ENCODE results near the gene DLG2. TPM values are rescaled to one million over a fixed set of nuclear protein-coding genes. Genes with fewer than 3 reads are reported as not detected.

DLG2 gene
- total and polyA plus RNA-seq, 2 of the 8 experiments (the other 6 are each of a cell fraction or from before 2014, with no cell fraction given) = 1.7 to 14.3 TPM

GRCh38 chr11:84824624-84825023 lies 802.5 kb downstream of the DLG2 start:
- 81% methylated on average over 3 of the region's 3 CpGs; no CpG with 5 or more reads in 1 of the 2 experiments for WGBS, 2 experiments (ENCODE audit: extremely low coverage in 1 of 2, insufficient coverage in 1 of 2, insufficient read length in 1 of 2, insufficient replicate concordance in 2 of 2, low coverage in 1 of 2, low lambda C conversion rate in 2 of 2, missing lambda C conversion rate in 1 of 2)
- POLR2A ChIA-PET (ENCODE audit: partially characterized antibody) = interaction anchor here (1.1 kb wide), 1 partner anchor 11 kb away, joined by 3 read pairs; no protein-coding TSS in a partner anchor
- no peak overlapping the region for H4K5ac ChIP-seq (ENCODE audit: insufficient read length, low read depth, low read length)
- H3K4me2 ChIP-seq (ENCODE audit: insufficient read depth in 1 of 2, low read depth in 2 of 2, low read length in 2 of 2) = no peak overlapping the region
- no peak overlapping the region for H2BK5ac ChIP-seq (ENCODE audit: low read depth, low read length)
- no peak overlapping the region for H3K23ac ChIP-seq (ENCODE audit: insufficient read length)
- no peak overlapping the region for H3K14ac ChIP-seq (ENCODE audit: insufficient read length)
- H3K4me3 ChIP-seq (ENCODE audit: extremely low read depth in 1 of 4, insufficient read depth in 2 of 4, low read depth in 3 of 4, low read length in 4 of 4) = no peak overlapping the region
- H3K36me3 ChIP-seq (ENCODE audit: control insufficient read depth in 2 of 4, insufficient read depth in 4 of 4, low read length in 3 of 4) = no peaks in the 10 kb centered on the region
- TF ChIP-seq TBP (IDR thresholded peaks at IDR 0.05; ENCODE audit: low read depth, low read length) = no peak
- TF ChIP-seq CEBPB (IDR thresholded peaks at IDR 0.05; ENCODE audit: low read depth, low read length) = 0 out of 2 replicates have a peak, but pooled peaks have one; percentile 29
- no peak for TF ChIP-seq POLR2AphosphoS5 (IDR thresholded peaks at IDR 0.05; ENCODE audit: low read depth, low read length)
- CTCF ChIA-PET (ENCODE audit: partially characterized antibody) = no interaction called here
- no peak overlapping the region for H2AFZ ChIP-seq (ENCODE audit: low read length)
- H2BK20ac ChIP-seq (ENCODE audit: low read length) = no peak overlapping the region
- H3K79me2 ChIP-seq (ENCODE audit: control insufficient read depth in 1 of 2, insufficient read depth in 2 of 2, low read length in 2 of 2) = no peaks in the 10 kb centered on the region
- no peak overlapping the region for H2BK12ac ChIP-seq (ENCODE audit: low read depth, low read length)
- H3K4me1 ChIP-seq (replicated peaks in 1 of 4; ENCODE audit: control insufficient read depth in 3 of 4, insufficient read depth in 4 of 4, low read length in 3 of 4) = no peaks in the 10 kb centered on the region
- no peaks in the 10 kb centered on the region for H3K9me3 ChIP-seq (ENCODE audit: insufficient read depth in 2 of 2, low read depth in 1 of 2, low read length in 1 of 2)
- FAIRE-seq = no peak
- DNase-seq (ENCODE audit: low read depth in 1 of 2, low spot score in 2 of 2) = no peak
- no peak overlapping the region for H2AK5ac ChIP-seq (ENCODE audit: low read depth, low read length)
- no peak overlapping the region for H3K4ac ChIP-seq (replicated peaks; ENCODE audit: insufficient read length, low read depth, low read length)
- no peak overlapping the region for H2BK120ac ChIP-seq (replicated peaks; ENCODE audit: low read depth, low read length)
- H3K79me1 ChIP-seq (ENCODE audit: low read depth, low read length) = no peaks in the 10 kb centered on the region
- H3K9ac ChIP-seq (replicated peaks in 1 of 4; ENCODE audit: extremely low read depth in 1 of 4, low read depth in 3 of 4, low read length in 3 of 4) = no peak overlapping the region
- no peak overlapping the region for H2BK15ac ChIP-seq (ENCODE audit: low read length)
- no peak overlapping the region for H4K91ac ChIP-seq (replicated peaks; ENCODE audit: insufficient read length, low read length)
- no peaks in the 10 kb centered on the region for H3K27me3 ChIP-seq (replicated peaks in 1 of 4; ENCODE audit: control insufficient read depth in 3 of 4, extremely low read depth in 1 of 4, insufficient read depth in 3 of 4, low read length in 3 of 4)
- H3K56ac ChIP-seq (replicated peaks; ENCODE audit: insufficient read length, low read depth, low read length) = no peak overlapping the region
- no peaks in the 10 kb centered on the region for H4K20me1 ChIP-seq (replicated peaks in 1 of 2; ENCODE audit: control insufficient read depth in 1 of 2, insufficient read depth in 2 of 2, low read length in 2 of 2)
- no peak overlapping the region for H3K27ac ChIP-seq (ENCODE audit: low read depth, low read length)
- H4K8ac ChIP-seq (ENCODE audit: extremely low read depth, insufficient read depth, low read length) = no peak overlapping the region
- no peaks in the 10 kb centered on the region; the same call in 1 of the 2 replicates for H3K23me2 ChIP-seq (ENCODE audit: low read depth, low read length)
- H3K18ac ChIP-seq (ENCODE audit: extremely low read depth, low read length) = no peak overlapping the region
